D721Med (cell line): ENCODE measurements around the gene SHROOM3.

Experiments
- DNase-seq: peaks from one replicate; pipeline ENCODE4 v3.0.0; 2011; ENCODE audit warnings: low spot score; ENCODE audit not compliant: insufficient read length
- FAIRE-seq: peaks from 2 replicates; lab custom pipeline; 2011; peaks lifted over from hg19 to GRCh38; lab: Jason Lieb, UNC
- TF ChIP-seq, protein P1 (sequence below): IDR thresholded peaks from 2 replicates; pipeline ENCODE4 v1.5.1; 2012; ENCODE audit warnings: mild to moderate bottlenecking, control low read depth; ENCODE audit not compliant: insufficient read depth; ENCODE audit errors: missing control alignments

SHROOM3 gene

DNA sequence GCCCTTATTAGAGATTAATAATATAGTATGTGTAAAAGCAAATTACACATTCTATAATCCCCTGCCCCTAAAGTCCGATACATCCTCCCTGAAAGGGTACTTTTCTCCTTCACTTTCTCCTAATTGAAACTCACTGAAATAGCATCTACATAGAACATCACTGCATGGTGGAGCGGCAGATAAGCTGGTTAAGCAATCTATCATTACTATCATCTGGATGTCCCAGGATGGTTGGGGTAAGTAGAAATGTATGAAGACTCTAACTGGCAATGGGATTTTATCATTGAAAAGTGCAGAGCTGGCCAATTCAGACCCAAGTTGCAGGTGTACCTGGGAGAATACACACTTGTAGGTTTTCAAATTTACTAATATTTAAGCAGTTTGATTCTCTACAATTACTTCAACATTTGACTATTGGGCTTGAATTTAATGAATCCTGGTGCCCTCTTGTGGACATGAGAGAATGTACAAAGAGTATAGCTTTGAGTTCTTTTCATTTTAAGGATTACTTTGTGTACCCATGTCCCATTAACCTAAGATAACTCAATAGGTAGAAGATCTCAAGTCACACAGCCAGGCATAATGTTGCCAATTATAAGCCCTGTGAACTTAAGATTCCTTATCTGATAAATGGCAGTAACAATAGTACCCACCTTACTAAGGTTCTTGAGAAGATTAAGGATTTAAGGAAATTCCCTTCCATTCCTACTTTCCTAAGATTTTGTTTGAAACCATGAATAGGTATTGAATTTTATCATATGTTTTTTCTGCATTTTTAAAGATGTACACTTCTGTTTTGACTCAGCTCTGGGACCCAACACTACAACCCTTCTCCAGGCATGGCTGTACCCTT, 69.8 kb downstream of the SHROOM3 start:
- DNase-seq, result peak; percentile 29
- peak; percentile 88 for FAIRE-seq
- TF ChIP-seq, protein P1, sequence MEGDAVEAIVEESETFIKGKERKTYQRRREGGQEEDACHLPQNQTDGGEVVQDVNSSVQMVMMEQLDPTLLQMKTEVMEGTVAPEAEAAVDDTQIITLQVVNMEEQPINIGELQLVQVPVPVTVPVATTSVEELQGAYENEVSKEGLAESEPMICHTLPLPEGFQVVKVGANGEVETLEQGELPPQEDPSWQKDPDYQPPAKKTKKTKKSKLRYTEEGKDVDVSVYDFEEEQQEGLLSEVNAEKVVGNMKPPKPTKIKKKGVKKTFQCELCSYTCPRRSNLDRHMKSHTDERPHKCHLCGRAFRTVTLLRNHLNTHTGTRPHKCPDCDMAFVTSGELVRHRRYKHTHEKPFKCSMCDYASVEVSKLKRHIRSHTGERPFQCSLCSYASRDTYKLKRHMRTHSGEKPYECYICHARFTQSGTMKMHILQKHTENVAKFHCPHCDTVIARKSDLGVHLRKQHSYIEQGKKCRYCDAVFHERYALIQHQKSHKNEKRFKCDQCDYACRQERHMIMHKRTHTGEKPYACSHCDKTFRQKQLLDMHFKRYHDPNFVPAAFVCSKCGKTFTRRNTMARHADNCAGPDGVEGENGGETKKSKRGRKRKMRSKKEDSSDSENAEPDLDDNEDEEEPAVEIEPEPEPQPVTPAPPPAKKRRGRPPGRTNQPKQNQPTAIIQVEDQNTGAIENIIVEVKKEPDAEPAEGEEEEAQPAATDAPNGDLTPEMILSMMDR, result peak; percentile 78

DNA sequence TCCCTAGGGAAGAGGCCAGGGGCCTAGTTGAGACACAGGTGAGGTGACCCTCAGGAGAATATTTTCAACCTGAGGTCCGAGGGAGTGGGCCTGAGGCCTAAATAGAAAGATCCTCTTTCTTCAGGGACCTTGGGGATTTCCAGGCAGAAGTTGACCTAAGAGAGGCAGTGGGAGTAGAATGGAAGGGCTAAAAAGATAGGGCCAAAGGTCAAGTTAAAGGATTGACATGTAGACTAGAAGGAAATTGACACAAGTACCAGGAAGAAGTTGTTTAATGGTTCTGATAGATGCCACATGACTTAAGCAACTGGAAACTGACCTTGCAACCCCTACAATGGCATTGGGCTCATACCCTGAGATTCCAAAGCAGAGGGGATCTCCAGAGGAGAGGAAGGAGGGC, 76.9 kb downstream of the SHROOM3 start:
- TF ChIP-seq, protein P1, result no peak
- DNase-seq, result no peak
- FAIRE-seq, result no peak

DNA sequence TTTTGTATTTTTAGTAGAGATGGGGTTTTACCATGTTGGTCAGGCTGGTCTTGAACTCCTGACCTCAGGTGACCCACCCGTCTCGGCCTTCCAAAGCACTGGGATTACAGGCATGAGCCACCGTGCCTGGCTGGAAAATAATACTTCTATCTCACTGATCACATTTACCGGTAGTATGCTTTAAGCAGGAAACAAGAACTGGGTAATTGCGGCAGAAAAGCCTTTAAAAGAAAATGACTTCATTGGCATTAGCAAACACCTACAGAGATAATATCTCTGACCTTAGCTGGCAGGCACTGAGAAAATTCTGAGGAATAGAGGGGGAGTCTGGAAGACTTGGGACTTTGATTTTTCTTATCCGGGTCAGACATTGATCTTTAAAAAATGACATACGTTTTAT, 78.5 kb downstream of the SHROOM3 start:
- DNase-seq (no peak), FAIRE-seq (no peak)
- TF ChIP-seq, protein P1, result no peak

DNA sequence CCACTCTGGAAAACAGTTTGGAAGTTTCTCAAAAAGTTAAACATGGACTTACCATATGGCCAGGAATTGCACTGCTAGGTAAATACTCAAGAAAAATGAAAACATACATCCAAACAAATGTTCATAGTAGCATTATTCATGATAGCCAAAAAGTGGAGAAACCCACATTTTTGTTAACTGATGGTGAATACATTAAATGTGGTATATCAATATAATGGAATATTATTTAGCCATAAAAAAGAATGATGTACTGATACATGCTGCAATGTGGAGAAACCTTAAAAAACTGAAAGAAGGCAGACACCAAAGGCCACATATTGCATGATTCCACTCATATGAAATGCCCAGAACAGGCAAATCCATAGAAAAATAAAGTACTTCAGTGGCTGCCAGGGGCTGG, 79.1 kb downstream of the SHROOM3 start:
- FAIRE-seq, result no peak

DNA sequence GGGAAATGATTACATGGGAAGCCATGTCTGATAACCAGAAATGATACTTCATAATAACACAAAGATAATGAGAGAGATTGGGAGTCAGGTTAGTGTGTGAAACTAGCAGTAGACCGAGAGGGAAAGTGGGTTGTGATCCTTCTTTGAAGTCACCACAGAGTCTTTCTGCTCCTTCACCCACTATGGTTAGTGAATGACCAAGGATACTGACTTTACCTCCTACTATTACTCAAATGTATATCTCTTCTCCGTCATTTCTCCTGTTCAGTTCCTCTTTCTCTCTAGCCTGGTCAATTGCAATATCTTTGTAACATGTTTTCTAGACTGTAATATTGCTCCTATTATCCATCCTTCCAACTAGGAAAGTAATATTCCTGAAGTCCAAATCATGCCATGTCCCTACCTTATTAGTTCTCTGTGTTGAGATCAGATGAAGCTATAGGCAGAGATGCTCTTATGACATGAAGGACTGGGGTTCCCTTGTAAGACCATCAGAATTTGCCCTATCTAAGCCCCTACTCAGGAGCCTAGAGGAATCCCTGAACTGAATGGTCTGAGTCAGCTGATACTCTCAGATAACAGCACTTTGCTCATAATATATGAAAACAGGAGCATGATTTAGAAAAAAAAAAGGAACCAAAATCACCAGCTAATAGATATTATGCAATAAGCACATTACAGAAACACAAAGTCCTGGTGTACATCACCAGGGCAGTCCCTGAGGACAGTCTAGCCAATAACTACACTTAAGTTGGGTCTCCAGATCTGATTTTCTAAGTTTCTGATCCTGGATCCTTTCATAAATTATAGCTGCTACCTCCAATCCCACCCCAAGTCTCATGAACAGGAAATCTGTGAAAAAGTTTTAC, 81.2 kb downstream of the SHROOM3 start:
- FAIRE-seq (no peak), DNase-seq (no peak)
- TF ChIP-seq, protein P1, result no peak

More for the DNA sequence above, 79.1 kb downstream of the SHROOM3 start:
- DNase-seq, result no peak
- TF ChIP-seq, protein P1, result no peak

DNA sequence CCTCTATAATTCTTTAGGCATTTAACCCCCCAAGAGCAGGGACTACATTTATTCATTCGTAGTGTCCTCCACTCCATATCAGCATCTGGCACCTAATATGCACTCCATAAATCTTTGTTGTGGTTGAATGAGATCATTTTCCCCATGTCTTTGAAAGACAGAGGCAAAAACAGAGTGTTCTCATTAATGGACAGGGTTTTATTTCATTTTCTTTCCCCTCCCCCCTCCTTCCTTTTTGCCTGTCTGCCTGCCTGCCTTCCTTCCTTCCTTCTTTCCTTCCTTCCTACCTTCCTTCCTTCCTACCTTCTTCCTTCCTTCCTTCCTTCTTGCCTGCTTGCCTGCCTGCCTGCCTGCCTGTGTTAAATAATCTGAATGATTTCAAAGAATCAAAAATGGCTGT, 83.2 kb downstream of the SHROOM3 start:
- DNase-seq (no peak), FAIRE-seq (no peak)
- TF ChIP-seq, protein P1, result no peak
